Endothelial cell (in vitro differentiated cells): ENCODE measurements around the gene C1orf87. TPM values are rescaled to one million over a fixed set of nuclear protein-coding genes. Genes with fewer than 3 reads are reported as not detected.

Experiments
- DNase-seq: peaks from one replicate; pipeline ENCODE4 v3.0.0; 2021; ENCODE audit warnings: low spot score
- H3K27ac Mint-ChIP-seq: one replicate; pipeline ENCODE4 v1.8.0; 2021; ENCODE audit warnings: mixed read lengths, inconsistent platforms; ENCODE audit not compliant: unreplicated experiment
- H3K27me3 Mint-ChIP-seq: one replicate; pipeline ENCODE4 v1.8.0; 2021; ENCODE audit warnings: mild to moderate bottlenecking, moderate library complexity, mixed read lengths, inconsistent platforms; ENCODE audit not compliant: unreplicated experiment
- H3K36me3 Mint-ChIP-seq: one replicate; pipeline ENCODE4 v1.8.0; 2021; ENCODE audit warnings: mild to moderate bottlenecking, low read depth, mixed read lengths, inconsistent platforms; ENCODE audit not compliant: unreplicated experiment
- H3K4me1 Mint-ChIP-seq: one replicate; pipeline ENCODE4 v1.8.0; 2021; ENCODE audit warnings: mild to moderate bottlenecking, mixed read lengths, inconsistent platforms; ENCODE audit not compliant: unreplicated experiment
- H3K4me3 Mint-ChIP-seq: one replicate; pipeline ENCODE4 v1.8.0; 2021; ENCODE audit warnings: mild to moderate bottlenecking, mixed read lengths, inconsistent platforms; ENCODE audit not compliant: unreplicated experiment
- H3K9me3 Mint-ChIP-seq: one replicate; pipeline ENCODE4 v1.8.0; 2021; ENCODE audit warnings: mixed read lengths, inconsistent platforms; ENCODE audit not compliant: unreplicated experiment
- CTCF ChIP-seq: fragments of 200-600 bp; sonication (generic); IDR thresholded peaks from one replicate; pipeline ENCODE4 v1.5.0; 2021; ENCODE audit warnings: antibody characterized with exemption; ENCODE audit not compliant: unreplicated experiment
- total RNA-seq: library from RNA; stranded (reverse); fragmentation: NEBNext Ultra II Directional; extraction: Animal tissue kit (Norgen Biotek cat#: 25700); gene quantifications from one replicate; pipeline ENCODE4 v1.2.1, GENCODE V29; 2021; ENCODE audit not compliant: unreplicated experiment

C1orf87 gene
- total RNA-seq, 1 donor from 2014 or later, result 0.23 TPM

- Mint-ChIP-seq H3K9me3 (no peaks in the 10 kb centered on the region), H3K27ac (no peak overlapping the region), H3K36me3 (no peaks in the 10 kb centered on the region), H3K27me3 (no peaks in the 10 kb centered on the region), H3K4me3 (no peak overlapping the region), H3K4me1 (no peaks in the 10 kb centered on the region)
- no peak for TF ChIP-seq CTCF
- no peak for DNase-seq
Measured at GRCh38 chr1:60087681-60088080, 14.1 kb upstream of the C1orf87 start.

- TF ChIP-seq CTCF, result no peak
- Mint-ChIP-seq H3K9me3 (no peaks in the 10 kb centered on the region), H3K27me3 (peaks cover 6% of the 10 kb centered on the region), H3K4me1 (peaks cover 3% of the 10 kb centered on the region), H3K36me3 (no peaks in the 10 kb centered on the region), H3K4me3 (no peak overlapping the region), H3K27ac (no peak overlapping the region)
- DNase-seq, result no peak
Measured at GRCh38 chr1:60078182-60078581, 4.6 kb upstream of the C1orf87 start.

GRCh38 chr1:60071296-60071695 lies 2.3 kb downstream of the C1orf87 start:
- Mint-ChIP-seq H3K4me3 (no peak overlapping the region), H3K9me3 (no peaks in the 10 kb centered on the region), H3K4me1 (peaks cover 3% of the 10 kb centered on the region), H3K27ac (no peak overlapping the region), H3K27me3 (peaks cover 6% of the 10 kb centered on the region), H3K36me3 (no peaks in the 10 kb centered on the region)
- DNase-seq, result no peak
- TF ChIP-seq CTCF, result no peak

DNA sequence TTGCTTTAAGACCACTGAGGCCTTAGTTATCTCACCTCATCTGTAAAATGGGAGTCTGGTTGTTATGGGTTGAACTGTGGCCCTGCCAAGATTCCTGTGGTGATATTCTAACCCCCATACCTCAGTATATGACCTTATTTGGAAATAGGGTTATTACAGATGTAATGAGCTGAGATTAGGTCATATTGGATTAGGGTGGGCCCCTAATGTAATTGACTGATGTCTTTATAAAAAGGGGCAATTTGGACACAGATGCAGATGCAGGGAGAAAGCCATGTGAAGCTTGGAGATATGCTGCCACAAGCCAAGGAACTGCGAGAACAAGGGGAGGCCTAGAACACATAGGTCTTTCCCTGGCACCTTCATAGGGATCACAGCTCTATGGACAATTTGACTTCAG lies 3.9 kb downstream of the C1orf87 start:
- H3K27ac Mint-ChIP-seq, result no peak overlapping the region
- peaks cover 3% of the 10 kb centered on the region for H3K4me1 Mint-ChIP-seq
- no peaks in the 10 kb centered on the region for H3K36me3 Mint-ChIP-seq
- peaks cover under 1% of the 10 kb centered on the region for H3K27me3 Mint-ChIP-seq
- TF ChIP-seq CTCF, result no peak
- no peak overlapping the region for H3K4me3 Mint-ChIP-seq
- no peaks in the 10 kb centered on the region for H3K9me3 Mint-ChIP-seq
- no peak for DNase-seq

- Mint-ChIP-seq H3K27ac (no peak overlapping the region), H3K36me3 (no peaks in the 10 kb centered on the region), H3K9me3 (no peaks in the 10 kb centered on the region), H3K4me3 (no peak overlapping the region), H3K27me3 (no peaks in the 10 kb centered on the region), H3K4me1 (no peaks in the 10 kb centered on the region)
- no peak for DNase-seq
- no peak for TF ChIP-seq CTCF
Measured at GRCh38 chr1:60068393-60069045, 5.1 kb downstream of the C1orf87 start.
